KOPT-K1 (cell line): ENCODE results near the gene LGALS1.
A peak's percentile ranks its signal among the peaks of the same experiment; 100 is the strongest.

ENCODE experiments used
- H3K27ac ChIP-seq: fragments of 200-600 bp; sonication (generic); 2 replicates; pipeline ENCODE4 v1.5.1; 2016; ENCODE audit warnings: antibody characterized with exemption, mild to moderate bottlenecking, low read depth, low read length; ENCODE audit not compliant: poor library complexity, severe bottlenecking
- H3K36me3 ChIP-seq: fragments of 200-600 bp; sonication (generic); 2 replicates; pipeline ENCODE4 v1.5.1; 2017; ENCODE audit warnings: antibody characterized with exemption, mild to moderate bottlenecking, low read length, moderate library complexity; ENCODE audit not compliant: insufficient read depth
- H3K9me3 ChIP-seq: fragments of 200-600 bp; sonication (generic); 2 replicates; pipeline ENCODE4 v1.5.1; 2017; ENCODE audit warnings: antibody characterized with exemption, low read length, mild to moderate bottlenecking; ENCODE audit not compliant: insufficient read depth, poor library complexity, severe bottlenecking

Gene LGALS1

DNA sequence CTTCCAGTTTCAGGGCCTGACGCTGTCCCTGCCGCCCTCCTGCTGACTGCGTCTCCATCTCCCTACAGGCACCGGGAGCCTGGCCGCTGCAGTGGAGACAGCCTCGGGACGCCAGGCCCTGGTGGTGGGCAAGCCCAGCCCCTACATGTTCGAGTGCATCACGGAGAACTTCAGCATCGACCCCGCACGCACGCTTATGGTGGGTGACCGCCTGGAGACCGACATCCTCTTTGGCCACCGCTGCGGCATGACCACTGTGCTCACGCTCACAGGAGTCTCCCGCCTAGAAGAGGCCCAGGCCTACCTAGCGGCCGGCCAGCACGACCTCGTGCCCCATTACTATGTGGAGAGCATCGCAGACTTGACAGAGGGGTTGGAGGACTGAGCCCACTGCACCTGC is 9.9 kb upstream of the LGALS1 start:
- Histone ChIP-seq H3K9me3 (no peaks in the 10 kb centered on the region), H3K36me3 (peaks cover 82% of the 10 kb centered on the region), H3K27ac (no peak overlapping the region)

DNA sequence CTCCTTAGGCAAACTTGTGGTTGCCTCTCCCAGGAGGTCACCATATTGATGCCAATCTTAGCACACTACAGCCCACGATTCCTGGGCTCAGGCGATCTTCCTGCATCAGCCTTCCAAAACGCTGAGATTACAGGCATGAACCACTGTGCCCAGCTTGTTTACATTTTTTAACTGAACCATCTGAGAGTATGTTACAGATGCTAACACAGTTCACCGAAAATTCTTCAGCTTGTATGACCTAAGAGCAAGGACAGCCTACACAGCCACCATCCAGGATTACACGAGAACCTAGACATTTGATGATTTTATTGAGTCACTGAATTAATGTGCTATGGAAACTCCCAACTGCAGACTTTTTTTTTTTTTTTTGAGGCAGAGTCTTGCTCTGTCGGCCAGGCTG is 5.8 kb upstream of the LGALS1 start:
- peaks cover 47% of the 10 kb centered on the region for H3K36me3 ChIP-seq
- no peak overlapping the region for H3K27ac ChIP-seq
- H3K9me3 ChIP-seq: no peaks in the 10 kb centered on the region

DNA sequence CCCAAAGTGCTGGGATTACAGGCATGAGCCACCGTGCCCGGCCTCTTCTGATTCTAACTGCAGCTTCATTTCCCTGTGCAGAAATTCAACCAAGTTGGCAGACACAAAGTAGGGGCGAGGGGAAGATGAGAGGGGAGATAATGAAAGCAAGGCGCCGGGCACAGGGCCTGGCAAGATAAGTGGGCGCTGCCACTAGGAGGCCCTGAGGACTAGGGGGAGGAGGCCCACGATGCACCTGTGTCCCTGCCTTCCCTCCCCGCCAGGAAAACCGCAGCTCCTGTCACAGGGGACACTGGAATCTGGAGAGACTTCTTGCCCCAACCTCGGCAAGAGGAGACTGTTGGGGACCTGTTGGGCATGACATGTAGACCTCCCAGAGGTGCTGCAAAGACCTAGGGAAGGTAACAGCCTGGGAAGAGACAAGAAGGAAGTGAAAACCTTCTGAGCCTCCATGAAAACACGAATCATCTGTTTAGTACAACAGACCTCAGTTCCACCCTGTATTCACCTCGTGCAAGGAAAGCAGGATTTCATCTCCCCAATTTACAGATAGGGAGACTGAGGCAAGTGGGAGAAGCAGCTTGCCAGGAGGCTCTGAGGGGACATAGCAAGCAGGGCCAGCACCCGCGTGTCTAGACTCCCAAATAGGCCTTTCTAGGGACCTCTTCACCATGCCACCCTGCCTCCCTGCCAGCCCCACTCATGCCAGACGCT is 3.1 kb upstream of the LGALS1 start:
- Histone ChIP-seq H3K9me3 (no peaks in the 10 kb centered on the region), H3K36me3 (peaks cover 19% of the 10 kb centered on the region), H3K27ac (peak overlapping the region; percentile 72)

DNA sequence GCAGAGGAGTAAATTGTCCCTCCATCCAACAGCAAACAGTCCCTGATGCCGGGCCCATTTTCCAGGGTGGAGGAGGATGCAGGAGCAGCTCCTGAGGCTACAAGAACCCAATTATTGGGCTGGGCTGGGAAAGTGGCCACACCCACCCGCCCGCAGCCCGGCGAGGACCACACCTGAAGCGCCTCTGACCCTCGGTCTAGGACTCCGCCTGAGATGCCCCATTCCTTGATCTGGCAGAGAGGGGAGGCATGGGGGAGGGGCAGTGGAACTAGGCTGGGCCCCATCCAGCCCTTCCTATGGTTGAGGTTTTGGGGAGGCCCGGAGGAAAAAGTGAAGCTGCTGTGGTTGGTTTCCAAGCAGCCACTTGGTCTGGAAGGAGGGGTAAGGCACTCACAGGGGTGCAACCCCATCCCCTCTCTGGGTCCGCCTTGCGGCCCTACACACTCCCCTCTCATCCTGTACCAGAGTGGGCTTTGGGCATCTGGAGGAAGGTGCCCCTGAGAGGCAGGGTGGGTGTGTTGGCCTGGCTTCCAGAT is 2.4 kb upstream of the LGALS1 start:
- Histone ChIP-seq H3K9me3 (no peaks in the 10 kb centered on the region), H3K36me3 (peaks cover 13% of the 10 kb centered on the region; the same call in 1 of the 2 replicates), H3K27ac (peak overlapping the region; percentile 72)

DNA sequence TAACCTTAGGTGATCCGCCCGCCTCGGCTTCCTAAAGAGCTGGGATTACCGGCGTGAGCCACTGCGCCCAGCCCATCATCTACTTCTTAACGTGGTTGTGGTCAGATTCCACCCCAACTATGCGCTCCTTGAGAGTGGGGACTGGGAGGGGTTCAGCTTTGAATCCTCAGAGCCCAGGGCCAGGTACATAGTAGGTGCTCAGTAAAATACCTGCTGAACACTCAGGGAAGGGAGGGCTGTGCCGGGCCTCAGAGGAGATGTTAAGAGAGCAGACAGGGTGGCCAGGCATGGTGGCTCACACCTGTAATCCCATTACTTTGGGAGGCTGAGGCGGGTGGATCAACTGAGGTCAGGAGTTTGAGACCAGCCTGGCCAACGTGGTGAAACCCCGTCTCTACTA is 1.2 kb upstream of the LGALS1 start:
- Histone ChIP-seq H3K9me3 (no peaks in the 10 kb centered on the region), H3K36me3 (peaks cover 3% of the 10 kb centered on the region; the same call in 1 of the 2 replicates), H3K27ac (no peak overlapping the region)

DNA sequence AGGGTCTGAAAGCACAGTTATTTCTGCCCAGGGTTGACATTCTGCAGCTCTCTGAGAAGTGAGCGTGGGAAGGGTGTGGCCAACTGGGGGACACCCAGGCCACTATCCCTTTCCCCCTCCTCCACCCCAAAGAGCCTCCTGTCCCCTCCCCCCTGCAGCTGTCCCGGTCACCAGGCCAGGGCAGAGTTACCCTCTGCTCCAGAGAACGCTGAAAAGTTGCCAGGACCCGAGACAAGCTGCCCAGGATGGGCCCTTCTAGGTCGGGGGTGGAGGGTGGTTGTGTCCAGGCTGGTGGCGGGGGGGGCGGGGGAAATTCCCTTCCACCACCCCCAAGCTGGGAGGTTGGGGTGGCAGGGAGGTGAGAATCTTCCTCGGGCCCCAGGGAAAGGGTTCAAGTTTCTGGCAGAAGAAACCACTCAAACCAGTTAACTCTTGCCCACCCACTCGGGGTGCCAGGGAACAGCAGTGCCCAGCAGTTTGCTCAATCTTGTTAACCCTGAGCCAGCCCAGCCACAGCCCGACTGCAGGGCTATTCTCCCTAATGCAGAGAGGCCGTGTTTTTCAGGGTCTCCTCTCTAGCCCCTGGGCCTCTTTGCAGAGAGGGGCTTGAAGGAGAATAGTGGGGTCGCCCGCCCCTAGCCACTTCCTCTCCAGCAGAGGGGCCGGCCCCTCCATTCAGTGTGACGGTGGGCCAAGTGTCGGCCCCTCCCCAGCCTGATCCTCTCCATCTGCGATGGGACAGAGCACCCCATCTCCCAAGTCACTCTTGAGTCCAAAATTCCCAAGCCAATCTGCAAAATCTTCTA is 697 bp downstream of the LGALS1 start:
- H3K27ac ChIP-seq: peak overlapping the region; percentile 96
- no peaks in the 10 kb centered on the region for H3K9me3 ChIP-seq
- H3K36me3 ChIP-seq: no peaks in the 10 kb centered on the region

DNA sequence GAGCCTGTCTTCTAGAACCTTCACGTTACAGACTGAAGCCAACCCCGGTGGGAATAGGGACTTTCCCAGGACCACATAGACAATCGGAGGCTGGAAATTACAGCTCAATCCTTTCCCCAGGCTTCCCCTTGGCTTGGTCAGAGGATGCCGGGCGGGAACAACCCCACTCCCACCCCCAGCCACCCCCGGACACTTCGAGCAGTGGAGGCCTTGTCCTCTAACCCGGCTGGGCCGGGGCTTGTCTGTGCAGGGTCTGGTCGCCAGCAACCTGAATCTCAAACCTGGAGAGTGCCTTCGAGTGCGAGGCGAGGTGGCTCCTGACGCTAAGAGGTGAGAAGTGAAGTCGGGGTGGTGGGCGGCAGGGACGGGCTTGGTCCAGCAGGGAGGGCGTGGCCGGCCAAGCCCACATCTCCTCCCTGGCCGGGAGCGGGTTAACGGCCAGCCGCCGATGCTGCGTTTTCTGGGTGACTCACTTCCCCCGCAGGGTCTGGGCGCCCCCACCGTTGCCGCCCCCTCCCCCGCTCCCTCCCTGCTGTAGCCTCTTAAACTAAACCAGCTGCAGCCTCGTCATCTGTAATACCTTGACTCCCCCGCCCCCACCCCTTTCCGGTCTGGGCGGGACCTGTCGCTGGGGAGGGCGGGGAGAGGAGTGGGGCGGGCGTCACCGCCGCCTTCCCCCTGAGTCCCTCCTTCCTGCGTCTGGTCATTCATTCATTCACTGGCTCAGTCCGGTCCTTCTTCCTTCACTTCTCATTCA is 1.5 kb downstream of the LGALS1 start:
- Histone ChIP-seq H3K27ac (peak overlapping the region; percentile 96), H3K36me3 (no peaks in the 10 kb centered on the region), H3K9me3 (no peaks in the 10 kb centered on the region)

DNA sequence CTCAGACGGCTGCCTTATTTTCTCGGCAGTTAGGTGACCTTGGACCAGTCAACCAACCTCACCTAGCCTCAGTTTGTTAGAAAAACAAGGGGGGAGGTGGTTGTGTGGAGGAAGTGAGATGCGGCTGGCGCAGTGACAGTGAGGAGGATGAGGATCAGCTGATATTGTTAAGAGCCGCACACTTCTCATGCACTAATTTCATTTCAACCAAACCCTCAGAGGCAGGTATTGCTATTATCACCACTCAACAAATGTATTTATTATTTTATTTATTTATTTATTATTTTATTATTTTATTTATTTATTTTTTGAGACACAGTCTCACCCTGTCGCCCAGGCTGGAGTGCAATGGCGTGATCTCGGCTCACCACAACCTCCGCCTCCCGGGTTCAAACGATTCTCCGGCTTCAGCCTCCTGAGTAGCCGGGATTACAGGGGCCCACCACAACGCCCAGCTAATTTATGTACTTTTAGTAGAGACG is 2.1 kb downstream of the LGALS1 start:
- Histone ChIP-seq H3K9me3 (no peaks in the 10 kb centered on the region), H3K27ac (peak overlapping the region; percentile 96), H3K36me3 (no peaks in the 10 kb centered on the region)

DNA sequence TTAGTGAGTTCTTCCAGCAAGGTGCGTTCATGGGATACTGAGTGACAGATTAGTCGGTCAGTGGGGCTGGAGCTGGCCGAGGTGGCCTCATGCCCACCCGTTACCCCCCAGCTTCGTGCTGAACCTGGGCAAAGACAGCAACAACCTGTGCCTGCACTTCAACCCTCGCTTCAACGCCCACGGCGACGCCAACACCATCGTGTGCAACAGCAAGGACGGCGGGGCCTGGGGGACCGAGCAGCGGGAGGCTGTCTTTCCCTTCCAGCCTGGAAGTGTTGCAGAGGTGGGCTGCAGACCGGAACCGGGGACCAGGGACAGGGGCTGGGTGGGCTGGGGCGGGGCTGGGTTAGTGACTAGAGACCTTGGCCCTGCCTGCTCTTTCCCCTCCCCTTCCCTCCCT is 2.9 kb downstream of the LGALS1 start:
- Histone ChIP-seq H3K27ac (peak overlapping the region; percentile 96), H3K9me3 (no peaks in the 10 kb centered on the region), H3K36me3 (no peaks in the 10 kb centered on the region)

DNA sequence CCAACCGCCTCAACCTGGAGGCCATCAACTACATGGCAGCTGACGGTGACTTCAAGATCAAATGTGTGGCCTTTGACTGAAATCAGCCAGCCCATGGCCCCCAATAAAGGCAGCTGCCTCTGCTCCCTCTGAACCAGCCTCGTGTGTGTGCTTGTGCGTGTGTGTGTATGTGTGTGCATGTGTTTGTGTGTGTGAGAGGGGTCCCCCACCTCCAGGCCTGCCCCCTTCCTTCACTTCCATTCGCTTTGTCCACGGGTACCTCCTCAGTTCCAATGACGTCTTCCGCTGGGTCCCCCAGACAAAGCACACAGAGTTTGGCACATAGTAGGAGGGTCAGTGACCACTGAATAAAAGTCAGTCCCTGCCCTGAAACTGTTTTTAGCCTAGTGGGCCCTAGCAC is 4.2 kb downstream of the LGALS1 start:
- H3K36me3 ChIP-seq: no peaks in the 10 kb centered on the region
- H3K9me3 ChIP-seq: no peaks in the 10 kb centered on the region
- no peak overlapping the region for H3K27ac ChIP-seq

DNA sequence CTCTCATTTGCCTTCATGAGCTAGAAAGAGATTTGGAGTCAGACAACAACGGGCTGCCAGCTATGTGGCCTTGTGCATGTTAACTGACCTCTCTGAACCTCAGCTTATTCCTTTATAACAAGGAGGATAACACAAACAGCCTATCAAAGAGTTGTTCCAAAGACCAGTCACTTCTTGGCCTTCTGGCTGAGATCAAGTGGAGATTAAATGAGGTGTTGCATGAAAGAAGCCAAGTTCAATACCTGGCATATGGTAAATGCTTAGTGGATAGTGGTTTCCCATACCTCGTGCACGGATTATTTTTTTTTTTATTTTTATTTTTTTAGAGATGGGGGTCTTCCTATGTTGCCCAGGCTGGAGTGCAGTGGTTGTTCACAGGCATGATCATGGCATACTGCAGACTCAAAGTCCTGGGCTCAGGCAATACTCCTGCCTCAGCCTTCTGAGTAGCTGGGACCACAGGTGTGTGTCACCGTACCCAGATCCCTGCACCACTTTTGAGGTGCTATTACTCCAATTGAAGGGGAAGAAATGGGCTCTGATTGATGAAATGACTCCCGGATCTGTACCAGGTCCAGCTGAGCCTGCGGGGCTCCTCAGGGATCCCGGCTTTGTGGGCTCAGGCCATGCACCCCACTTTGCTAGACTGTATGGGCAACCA is 4.9 kb downstream of the LGALS1 start:
- Histone ChIP-seq H3K9me3 (no peaks in the 10 kb centered on the region), H3K27ac (no peak overlapping the region), H3K36me3 (no peaks in the 10 kb centered on the region)

DNA sequence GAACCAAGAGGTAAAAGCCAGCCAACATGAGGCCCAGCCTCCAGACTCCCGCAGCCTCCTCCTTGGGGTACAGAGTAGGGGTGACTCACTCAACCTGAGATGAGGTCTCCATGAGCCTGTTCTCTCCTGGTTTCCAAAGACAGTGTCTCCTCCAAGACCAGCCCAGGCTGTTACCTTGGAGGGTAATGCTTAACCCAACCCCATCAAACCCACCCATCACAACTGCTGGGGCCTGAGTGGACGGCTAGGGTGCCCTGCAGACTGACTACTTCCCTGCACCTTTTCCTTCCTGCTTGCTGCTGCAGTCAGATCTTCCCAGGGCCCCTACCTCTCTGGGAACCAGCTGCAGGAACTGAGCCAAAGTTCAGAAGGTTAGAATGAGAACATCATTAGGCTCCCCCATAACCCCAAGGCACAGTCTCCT is 5.6 kb downstream of the LGALS1 start:
- no peaks in the 10 kb centered on the region for H3K9me3 ChIP-seq

DNA sequence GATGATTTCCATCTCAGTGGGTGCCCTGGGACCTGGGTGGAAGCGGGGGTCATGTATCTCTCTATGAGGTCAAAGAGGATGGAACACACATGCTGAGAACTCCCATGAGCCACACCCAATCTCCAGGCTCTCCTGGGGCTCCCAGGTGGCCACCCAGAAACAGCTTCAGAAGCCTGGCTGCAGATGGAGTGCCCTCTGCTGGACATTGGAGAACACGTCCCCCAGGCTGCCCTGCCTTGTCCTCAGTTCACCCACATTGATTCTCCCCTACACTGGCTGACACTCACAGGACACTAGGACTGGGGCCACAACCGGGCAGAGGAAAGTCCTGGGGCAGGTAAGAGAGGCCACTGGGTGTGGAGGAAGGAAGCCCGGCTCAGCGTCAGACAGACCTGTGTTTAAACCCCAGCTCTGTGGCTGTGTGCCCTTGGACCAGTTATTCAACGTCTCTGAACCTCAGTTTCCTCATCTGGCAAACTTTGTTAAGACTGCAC is 6.2 kb downstream of the LGALS1 start:
- peak overlapping the region; percentile 2 for H3K27ac ChIP-seq
- no peaks in the 10 kb centered on the region for H3K9me3 ChIP-seq
- H3K36me3 ChIP-seq: no peaks in the 10 kb centered on the region

More for the DNA sequence above, 5.6 kb downstream of the LGALS1 start:
- Histone ChIP-seq H3K27ac (peak overlapping the region; percentile 2), H3K36me3 (no peaks in the 10 kb centered on the region)

DNA sequence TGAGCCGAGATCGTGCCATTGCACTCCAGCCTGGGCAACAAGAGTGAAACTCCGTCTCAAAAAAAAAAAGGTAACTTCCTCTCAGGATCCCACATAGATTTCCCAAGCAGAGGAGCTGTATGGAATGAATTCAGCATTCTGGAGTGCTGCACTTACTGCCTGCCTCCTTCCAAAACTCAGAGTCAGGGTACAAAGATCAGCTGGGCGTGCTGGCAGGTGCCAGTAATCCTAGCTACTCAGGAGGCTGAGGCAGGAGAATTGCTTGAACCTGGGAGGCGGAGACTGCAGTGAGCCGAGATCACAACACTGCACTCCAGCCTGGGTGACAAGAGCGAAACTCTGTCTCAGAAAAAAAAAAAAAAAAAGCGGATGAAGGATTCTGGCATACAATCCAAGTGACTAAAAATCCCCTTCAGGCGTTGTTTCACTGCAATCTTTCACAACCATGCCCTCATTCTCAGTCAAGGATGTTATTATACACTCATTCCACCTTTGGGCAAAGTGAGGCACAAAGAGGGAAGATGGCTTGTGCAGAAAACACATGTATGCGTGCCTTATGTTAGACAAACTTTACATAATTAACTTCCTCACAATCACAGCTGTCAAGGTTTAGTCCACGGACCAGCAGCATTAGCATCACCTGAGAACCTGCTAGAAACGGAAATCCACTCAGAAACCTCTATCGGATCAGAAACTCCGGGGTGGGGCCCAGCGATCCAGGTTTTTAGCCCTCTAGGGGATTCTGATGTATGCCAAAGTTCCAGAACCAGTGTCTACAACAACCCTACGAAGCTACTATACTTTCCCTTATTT is 9.6 kb downstream of the LGALS1 start:
- Histone ChIP-seq H3K27ac (no peak overlapping the region), H3K9me3 (no peaks in the 10 kb centered on the region), H3K36me3 (peaks cover 19% of the 10 kb centered on the region)
